K562 (cell line): ENCODE results near the gene WAS. TPM values are rescaled to one million over a fixed set of nuclear protein-coding genes. Genes with fewer than 3 reads are reported as not detected.
A peak's percentile ranks its signal among the peaks of the same experiment; 100 is the strongest.

Experiments
- BCOR ChIP-seq: fragments of 450-650 bp; IDR thresholded peaks from 2 replicates; pipeline ENCODE4 v1.6.1; 2016
- CREM ChIP-seq: IDR thresholded peaks from 2 replicates; pipeline ENCODE4 v1.6.1; 2014; ENCODE audit warnings: antibody characterized with exemption, low read depth
- MED1 ChIP-seq: sonication (generic); formaldehyde crosslinking; IDR thresholded peaks from 2 replicates; pipeline ENCODE4 v1.8.1; 2023; ENCODE audit warnings: missing genetic modification reagents, borderline replicate concordance
- RBM25 ChIP-seq: fragments of 200-400 bp; formaldehyde crosslinking; IDR thresholded peaks from 2 replicates; pipeline ENCODE4 v1.6.1; 2018; ENCODE audit warnings: low read length, low read depth, moderate library complexity; ENCODE audit not compliant: severe bottlenecking
- SETDB1 ChIP-seq: IDR thresholded peaks from one replicate; pipeline ENCODE4 v1.6.1; 2012; ENCODE audit warnings: low read length, control low read depth, inconsistent platforms
- SMARCA5 ChIP-seq: fragments of 450-650 bp; IDR thresholded peaks from 2 replicates; pipeline ENCODE4 v1.6.1; 2016
- ZBTB17 ChIP-seq: fragments of 450-650 bp; formaldehyde crosslinking; IDR thresholded peaks from 2 replicates; pipeline ENCODE4 v1.4.0; 2020; ENCODE audit warnings: mild to moderate bottlenecking
- ZNF551 ChIP-seq: fragments of 250-450 bp; sonication (Bioruptor Pico); IDR thresholded peaks from 2 replicates; pipeline ENCODE4 v1.5.0; 2021; ENCODE audit warnings: mild to moderate bottlenecking, moderate library complexity
- ZNF695 ChIP-seq: fragments of 450-650 bp; formaldehyde crosslinking; IDR thresholded peaks from 2 replicates; pipeline ENCODE4 v1.4.0; 2020; ENCODE audit warnings: mild to moderate bottlenecking, moderate library complexity
- polyA plus RNA-seq, 8 experiments: library from polyadenylated mRNA; depleted of rRNA in 4 of 8; stranded (reverse) in 5 of 8; unstranded in 3 of 8; fragments of >200 nt; fragmentation: Nextera tagmentation in 2 of 8; fragmentation: Illumina TruSeq in 1 of 8; extraction: Ambion mirVana in 2 of 8; extraction: Trizol in 1 of 8; gene quantifications; 2 replicates each; pipeline versions ENCODE4 v1.2.1 to v1.2.3, GENCODE V29; 2011 to 2014; ENCODE audit warnings: inconsistent platforms in 1 of 8, missing spikeins in 1 of 8
- total RNA-seq, 7 experiments: library from RNA; depleted of rRNA in 6 of 7; stranded (reverse); fragments of >200 nt in 6 of 7; fragmentation: Illumina TruSeq in 2 of 7; extraction: Trizol in 2 of 7; gene quantifications; 2 replicates each; pipeline versions ENCODE4 v1.2.1 to v1.2.3, GENCODE V29; 2011 to 2021; ENCODE audit warnings: low replicate concordance in 1 of 7
- TF ChIP-seq, protein P1 (sequence below): IDR thresholded peaks from 2 replicates; pipeline ENCODE4 v1.6.1; 2016; ENCODE audit warnings: missing genetic modification characterization, missing compliant biosample characterization
- TF ChIP-seq, protein P2 (sequence below): fragments of 450-650 bp; formaldehyde crosslinking; IDR thresholded peaks from 2 replicates; pipeline ENCODE4 v1.4.0; 2022; ENCODE audit warnings: mild to moderate bottlenecking, moderate library complexity
- TF ChIP-seq, protein P3 (sequence below): IDR thresholded peaks from 2 replicates; pipeline ENCODE4 v1.6.1; 2011; ENCODE audit not compliant: insufficient read length; ENCODE audit errors: extremely low read depth
- TF ChIP-seq, protein P4 (sequence below): fragments of 450-650 bp; IDR thresholded peaks from 2 replicates; pipeline ENCODE4 v1.6.1; 2018; ENCODE audit not compliant: partially characterized antibody
- TF ChIP-seq, protein P5 (sequence below), 2 experiments: fragments of 450-650 bp; IDR thresholded peaks; 2 replicates each; pipeline ENCODE4 v1.6.1; 2016
- TF ChIP-seq, protein P6 (sequence below), 3 experiments: fragments of 200-800 bp in 1 of 3; fragments of 250-450 bp in 1 of 3; fragments of 450-650 bp in 1 of 3; sonication (Bioruptor Pico) in 1 of 3; sonication (Bioruptor generic) in 1 of 3; formaldehyde crosslinking in 1 of 3; IDR thresholded peaks; 2 replicates each; pipeline versions ENCODE4 v1.6.1 to v1.8.0; 2016 to 2022; ENCODE audit warnings: mild to moderate bottlenecking in 2 of 3, missing genetic modification characterization in 2 of 3, missing compliant biosample characterization in 1 of 3, moderate library complexity in 1 of 3

The WAS gene
- total and polyA plus RNA-seq, 9 of the 15 experiments (the other 6 are each of a cell fraction or from before 2014, with no cell fraction given), result 0.11 to 16.1 (median 3.8) TPM

DNA sequence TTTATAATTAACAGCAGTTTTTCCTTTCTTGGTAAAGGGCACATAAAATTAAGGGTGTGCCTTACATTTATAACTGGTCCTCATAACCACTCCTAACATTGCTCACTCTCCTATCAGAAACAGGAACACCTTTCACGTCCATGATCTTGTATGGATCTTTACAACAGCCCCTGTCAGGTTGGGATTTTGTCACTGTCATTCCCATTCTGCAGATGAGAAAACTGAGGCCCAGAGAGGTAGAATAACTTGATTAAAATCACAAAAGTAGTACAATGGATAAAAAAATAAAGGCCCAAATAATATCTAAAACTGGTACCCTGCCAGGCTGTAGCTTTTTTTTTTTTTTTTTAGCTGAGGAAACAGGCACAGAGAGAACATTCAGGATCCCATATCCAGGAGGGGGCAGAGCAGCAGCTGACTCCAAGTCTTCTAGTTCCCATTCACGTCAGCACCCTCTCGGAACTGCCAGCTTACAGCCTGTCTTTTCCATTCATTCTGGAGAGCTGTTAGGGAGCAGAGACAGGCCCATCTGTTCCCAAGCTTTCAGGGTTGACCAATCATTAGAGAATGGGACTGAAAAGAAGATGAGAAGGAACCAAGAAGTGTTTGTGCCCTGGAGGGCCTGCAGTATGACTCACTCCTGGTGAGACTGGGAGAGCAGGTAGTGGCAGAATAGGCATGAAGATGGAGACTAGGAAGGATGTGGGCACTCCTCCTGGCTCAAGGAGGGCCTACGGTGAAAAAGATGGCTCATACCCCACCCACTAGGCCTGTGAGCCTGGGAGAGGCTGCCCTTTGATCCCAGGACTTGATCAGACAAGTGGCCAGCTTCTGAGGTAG is 20.3 kb downstream of the WAS start (continued):
- TF ChIP-seq, protein P1, sequence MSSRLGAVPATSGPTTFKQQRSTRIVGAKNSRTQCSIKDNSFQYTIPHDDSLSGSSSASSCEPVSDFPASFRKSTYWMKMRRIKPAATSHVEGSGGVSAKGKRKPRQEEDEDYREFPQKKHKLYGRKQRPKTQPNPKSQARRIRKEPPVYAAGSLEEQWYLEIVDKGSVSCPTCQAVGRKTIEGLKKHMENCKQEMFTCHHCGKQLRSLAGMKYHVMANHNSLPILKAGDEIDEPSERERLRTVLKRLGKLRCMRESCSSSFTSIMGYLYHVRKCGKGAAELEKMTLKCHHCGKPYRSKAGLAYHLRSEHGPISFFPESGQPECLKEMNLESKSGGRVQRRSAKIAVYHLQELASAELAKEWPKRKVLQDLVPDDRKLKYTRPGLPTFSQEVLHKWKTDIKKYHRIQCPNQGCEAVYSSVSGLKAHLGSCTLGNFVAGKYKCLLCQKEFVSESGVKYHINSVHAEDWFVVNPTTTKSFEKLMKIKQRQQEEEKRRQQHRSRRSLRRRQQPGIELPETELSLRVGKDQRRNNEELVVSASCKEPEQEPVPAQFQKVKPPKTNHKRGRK (tag), result no peak
- TF ChIP-seq, protein P2, sequence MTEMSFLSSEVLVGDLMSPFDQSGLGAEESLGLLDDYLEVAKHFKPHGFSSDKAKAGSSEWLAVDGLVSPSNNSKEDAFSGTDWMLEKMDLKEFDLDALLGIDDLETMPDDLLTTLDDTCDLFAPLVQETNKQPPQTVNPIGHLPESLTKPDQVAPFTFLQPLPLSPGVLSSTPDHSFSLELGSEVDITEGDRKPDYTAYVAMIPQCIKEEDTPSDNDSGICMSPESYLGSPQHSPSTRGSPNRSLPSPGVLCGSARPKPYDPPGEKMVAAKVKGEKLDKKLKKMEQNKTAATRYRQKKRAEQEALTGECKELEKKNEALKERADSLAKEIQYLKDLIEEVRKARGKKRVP (CRISPR knock-in tag), result no peak
- TF ChIP-seq ZNF551 (CRISPR knock-in tag) (no peak), ZNF695 (no peak), BCOR (peak; percentile 80), RBM25 (peak; percentile 93), SETDB1 (no peak), MED1 (CRISPR knock-in tag) (no peak), ZBTB17 (CRISPR knock-in tag) (no peak), SMARCA5 (0 out of 2 replicates have a peak, but pooled peaks have one; percentile 40), CREM (no peak)
- TF ChIP-seq, protein P3, sequence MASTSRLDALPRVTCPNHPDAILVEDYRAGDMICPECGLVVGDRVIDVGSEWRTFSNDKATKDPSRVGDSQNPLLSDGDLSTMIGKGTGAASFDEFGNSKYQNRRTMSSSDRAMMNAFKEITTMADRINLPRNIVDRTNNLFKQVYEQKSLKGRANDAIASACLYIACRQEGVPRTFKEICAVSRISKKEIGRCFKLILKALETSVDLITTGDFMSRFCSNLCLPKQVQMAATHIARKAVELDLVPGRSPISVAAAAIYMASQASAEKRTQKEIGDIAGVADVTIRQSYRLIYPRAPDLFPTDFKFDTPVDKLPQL, result no peak
- TF ChIP-seq, protein P4, sequence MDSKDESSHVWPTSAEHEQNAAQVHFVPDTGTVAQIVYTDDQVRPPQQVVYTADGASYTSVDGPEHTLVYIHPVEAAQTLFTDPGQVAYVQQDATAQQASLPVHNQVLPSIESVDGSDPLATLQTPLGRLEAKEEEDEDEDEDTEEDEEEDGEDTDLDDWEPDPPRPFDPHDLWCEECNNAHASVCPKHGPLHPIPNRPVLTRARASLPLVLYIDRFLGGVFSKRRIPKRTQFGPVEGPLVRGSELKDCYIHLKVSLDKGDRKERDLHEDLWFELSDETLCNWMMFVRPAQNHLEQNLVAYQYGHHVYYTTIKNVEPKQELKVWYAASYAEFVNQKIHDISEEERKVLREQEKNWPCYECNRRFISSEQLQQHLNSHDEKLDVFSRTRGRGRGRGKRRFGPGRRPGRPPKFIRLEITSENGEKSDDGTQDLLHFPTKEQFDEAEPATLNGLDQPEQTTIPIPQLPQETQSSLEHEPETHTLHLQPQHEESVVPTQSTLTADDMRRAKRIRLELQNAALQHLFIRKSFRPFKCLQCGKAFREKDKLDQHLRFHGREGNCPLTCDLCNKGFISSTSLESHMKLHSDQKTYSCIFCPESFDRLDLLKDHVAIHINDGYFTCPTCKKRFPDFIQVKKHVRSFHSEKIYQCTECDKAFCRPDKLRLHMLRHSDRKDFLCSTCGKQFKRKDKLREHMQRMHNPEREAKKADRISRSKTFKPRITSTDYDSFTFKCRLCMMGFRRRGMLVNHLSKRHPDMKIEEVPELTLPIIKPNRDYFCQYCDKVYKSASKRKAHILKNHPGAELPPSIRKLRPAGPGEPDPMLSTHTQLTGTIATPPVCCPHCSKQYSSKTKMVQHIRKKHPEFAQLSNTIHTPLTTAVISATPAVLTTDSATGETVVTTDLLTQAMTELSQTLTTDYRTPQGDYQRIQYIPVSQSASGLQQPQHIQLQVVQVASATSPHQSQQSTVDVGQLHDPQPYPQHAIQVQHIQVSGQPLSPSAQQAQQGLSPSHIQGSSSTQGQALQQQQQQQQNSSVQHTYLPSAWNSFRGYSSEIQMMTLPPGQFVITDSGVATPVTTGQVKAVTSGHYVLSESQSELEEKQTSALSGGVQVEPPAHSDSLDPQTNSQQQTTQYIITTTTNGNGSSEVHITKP, result no peak
- TF ChIP-seq, protein P5, sequence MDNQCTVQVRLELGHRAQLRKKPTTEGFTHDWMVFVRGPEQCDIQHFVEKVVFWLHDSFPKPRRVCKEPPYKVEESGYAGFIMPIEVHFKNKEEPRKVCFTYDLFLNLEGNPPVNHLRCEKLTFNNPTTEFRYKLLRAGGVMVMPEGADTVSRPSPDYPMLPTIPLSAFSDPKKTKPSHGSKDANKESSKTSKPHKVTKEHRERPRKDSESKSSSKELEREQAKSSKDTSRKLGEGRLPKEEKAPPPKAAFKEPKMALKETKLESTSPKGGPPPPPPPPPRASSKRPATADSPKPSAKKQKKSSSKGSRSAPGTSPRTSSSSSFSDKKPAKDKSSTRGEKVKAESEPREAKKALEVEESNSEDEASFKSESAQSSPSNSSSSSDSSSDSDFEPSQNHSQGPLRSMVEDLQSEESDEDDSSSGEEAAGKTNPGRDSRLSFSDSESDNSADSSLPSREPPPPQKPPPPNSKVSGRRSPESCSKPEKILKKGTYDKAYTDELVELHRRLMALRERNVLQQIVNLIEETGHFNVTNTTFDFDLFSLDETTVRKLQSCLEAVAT (IDR thresholded peaks at IDR 0.05), result no peak
- TF ChIP-seq, protein P6, sequence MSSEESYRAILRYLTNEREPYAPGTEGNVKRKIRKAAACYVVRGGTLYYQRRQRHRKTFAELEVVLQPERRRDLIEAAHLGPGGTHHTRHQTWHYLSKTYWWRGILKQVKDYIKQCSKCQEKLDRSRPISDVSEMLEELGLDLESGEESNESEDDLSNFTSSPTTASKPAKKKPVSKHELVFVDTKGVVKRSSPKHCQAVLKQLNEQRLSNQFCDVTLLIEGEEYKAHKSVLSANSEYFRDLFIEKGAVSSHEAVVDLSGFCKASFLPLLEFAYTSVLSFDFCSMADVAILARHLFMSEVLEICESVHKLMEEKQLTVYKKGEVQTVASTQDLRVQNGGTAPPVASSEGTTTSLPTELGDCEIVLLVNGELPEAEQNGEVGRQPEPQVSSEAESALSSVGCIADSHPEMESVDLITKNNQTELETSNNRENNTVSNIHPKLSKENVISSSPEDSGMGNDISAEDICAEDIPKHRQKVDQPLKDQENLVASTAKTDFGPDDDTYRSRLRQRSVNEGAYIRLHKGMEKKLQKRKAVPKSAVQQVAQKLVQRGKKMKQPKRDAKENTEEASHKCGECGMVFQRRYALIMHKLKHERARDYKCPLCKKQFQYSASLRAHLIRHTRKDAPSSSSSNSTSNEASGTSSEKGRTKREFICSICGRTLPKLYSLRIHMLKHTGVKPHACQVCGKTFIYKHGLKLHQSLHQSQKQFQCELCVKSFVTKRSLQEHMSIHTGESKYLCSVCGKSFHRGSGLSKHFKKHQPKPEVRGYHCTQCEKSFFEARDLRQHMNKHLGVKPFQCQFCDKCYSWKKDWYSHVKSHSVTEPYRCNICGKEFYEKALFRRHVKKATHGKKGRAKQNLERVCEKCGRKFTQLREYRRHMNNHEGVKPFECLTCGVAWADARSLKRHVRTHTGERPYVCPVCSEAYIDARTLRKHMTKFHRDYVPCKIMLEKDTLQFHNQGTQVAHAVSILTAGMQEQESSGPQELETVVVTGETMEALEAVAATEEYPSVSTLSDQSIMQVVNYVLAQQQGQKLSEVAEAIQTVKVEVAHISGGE (CRISPR knock-in tag; IDR thresholded peaks at IDR 0.05), result no peak
